Activated CD4-positive, alpha-beta T cell treated with anti-CD3 and anti-CD28 coated beads for 48 hours (primary cell): ENCODE measurements around the gene FYTTD1.
A peak's percentile ranks its signal among the peaks of the same experiment; 100 is the strongest.

Experiments used
- DNase-seq: peaks from one replicate; pipeline ENCODE4 v3.0.0-alpha.2; 2020

FYTTD1 gene

GRCh38 chr3:197737749-197738462 lies 11.8 kb upstream of the FYTTD1 start:
- no peak for DNase-seq

- no peak for DNase-seq
Observed at GRCh38 chr3:197742787-197743186, 6.9 kb upstream of the FYTTD1 start.

GRCh38 chr3:197746209-197746608 lies 3.5 kb upstream of the FYTTD1 start:
- DNase-seq, result no peak

GRCh38 chr3:197746801-197747237 lies 2.9 kb upstream of the FYTTD1 start:
- DNase-seq, result no peak

GRCh38 chr3:197748597-197749314 lies 927 bp upstream of the FYTTD1 start:
- DNase-seq, result no peak

- peak; percentile 72 for DNase-seq
Observed at GRCh38 chr3:197749315-197749600, 425 bp upstream of the FYTTD1 start.

- peak; percentile 63 for DNase-seq
Observed at GRCh38 chr3:197750396-197750831, 731 bp downstream of the FYTTD1 start.

- peak; percentile 67 for DNase-seq
Observed at GRCh38 chr3:197750858-197751737, 1.4 kb downstream of the FYTTD1 start.

GRCh38 chr3:197752107-197752506 lies 2.4 kb downstream of the FYTTD1 start:
- DNase-seq, result peak; percentile 50

GRCh38 chr3:197753263-197753662 lies 3.6 kb downstream of the FYTTD1 start:
- DNase-seq, result no peak

- DNase-seq, result no peak
Observed at GRCh38 chr3:197756704-197757103, 7.0 kb downstream of the FYTTD1 start.

- DNase-seq, result no peak
Observed at GRCh38 chr3:197758512-197758911, 8.8 kb downstream of the FYTTD1 start.

GRCh38 chr3:197761784-197762183 lies 12.1 kb downstream of the FYTTD1 start:
- no peak for DNase-seq

- DNase-seq, result no peak
Observed at GRCh38 chr3:197775317-197775716, 25.6 kb downstream of the FYTTD1 start.

- DNase-seq, result no peak
Observed at GRCh38 chr3:197782230-197782629, 32.5 kb downstream of the FYTTD1 start.

GRCh38 chr3:197784019-197784585 lies 34.4 kb downstream of the FYTTD1 start:
- DNase-seq, result no peak

GRCh38 chr3:197787412-197787811 lies 37.7 kb downstream of the FYTTD1 start:
- no peak for DNase-seq

GRCh38 chr3:197789309-197789708 lies 39.6 kb downstream of the FYTTD1 start:
- no peak for DNase-seq

- no peak for DNase-seq
Observed at GRCh38 chr3:197790033-197790432, 40.4 kb downstream of the FYTTD1 start.

- peak; percentile 87 for DNase-seq
Observed at GRCh38 chr3:197791113-197791891, 41.6 kb downstream of the FYTTD1 start, which contains the start of gene LRCH3. LRCH3 (plus strand) TSS chr3:197791254; CDS start chr3:197791279, 25 bp downstream.

GRCh38 chr3:197791892-197792647 lies 42.4 kb downstream of the FYTTD1 start:
- peak; percentile 52 for DNase-seq
